Panc1 (cell line): Measurements from ENCODE around the gene DLG2.

ENCODE experiments used
- CTCF ChIP-seq: fragments of 450-650 bp; IDR thresholded peaks from 2 replicates; pipeline ENCODE4 v1.5.1; 2017; ENCODE audit warnings: mild to moderate bottlenecking
- POLR2AphosphoS5 ChIP-seq: IDR thresholded peaks from 2 replicates; pipeline ENCODE4 v1.6.1; 2012; ENCODE audit warnings: mild to moderate bottlenecking, low read depth, low read length, moderate library complexity
- REST ChIP-seq, 2 experiments: IDR thresholded peaks; 2 replicates each; pipeline ENCODE4 v1.6.1; 2011 to 2012; ENCODE audit warnings: low read depth in 2 of 2, control low read depth in 1 of 2, low read length in 1 of 2, mild to moderate bottlenecking in 1 of 2, moderate library complexity in 1 of 2; ENCODE audit not compliant: insufficient read depth in 1 of 2
- SIN3A ChIP-seq: IDR thresholded peaks from 2 replicates; pipeline ENCODE4 v1.6.1; 2012; ENCODE audit warnings: low read depth, mild to moderate bottlenecking, low read length, moderate library complexity, borderline replicate concordance; ENCODE audit not compliant: insufficient read depth
- TCF7L2 ChIP-seq: IDR thresholded peaks from 2 replicates; pipeline ENCODE4 v1.6.1; 2011; ENCODE audit warnings: mild to moderate bottlenecking, low read depth, low read length, inconsistent platforms

GRCh38 chr11:84061726-84062125, 1565.4 kb downstream of the DLG2 start:
- TF ChIP-seq POLR2AphosphoS5 (no peak), CTCF (no peak), REST (IDR thresholded peaks at IDR 0.05; ENCODE audit: insufficient read depth in 1 of 2, low read depth in 2 of 2, low read length in 1 of 2) (no peak), TCF7L2 (no peak), SIN3A (no peak)
